A673 (cell line): ENCODE data around the gene PGAP2. TPM values are rescaled to one million over a fixed set of nuclear protein-coding genes. Genes with fewer than 3 reads are reported as not detected.

Source experiments
- BruUV-seq: library from RNA; stranded (reverse); fragments of 400-500 nt; replicated peaks from 2 replicates; lab custom pipeline; 2021; lab: Mats Ljungman, UMichigan
- CTCF ChIA-PET: fragments of 300-600 bp; sonication (Branson Sonifier 250); formaldehyde crosslinking; loops from one replicate; lab custom pipeline; 2022; ENCODE audit warnings: antibody characterized with exemption; lab: Charles Lee
- POLR2A ChIA-PET: fragments of 300-600 bp; sonication (Branson Sonifier 250); formaldehyde crosslinking; loops from one replicate; lab custom pipeline; 2022; ENCODE audit warnings: antibody characterized with exemption; ENCODE audit not compliant: low non-redundant PET; lab: Charles Lee
- DNase-seq: peaks from one replicate; pipeline ENCODE4 v3.0.0-alpha.2; 2015; ENCODE audit warnings: low spot score
- H3K27ac ChIP-seq: fragments of 200-600 bp; sonication (generic); 2 replicates; pipeline ENCODE4 v1.5.1; 2016; ENCODE audit warnings: mixed run types, low read depth, mild to moderate bottlenecking, mixed read lengths, antibody characterized with exemption, low read length; ENCODE audit not compliant: poor library complexity, severe bottlenecking
- H3K27me3 ChIP-seq: fragments of 200-600 bp; sonication (generic); replicated peaks from 2 replicates; pipeline ENCODE4 v1.6.1; 2017; ENCODE audit warnings: mixed run types, low read depth, mild to moderate bottlenecking, mixed read lengths, antibody characterized with exemption, low read length; ENCODE audit not compliant: insufficient read depth, poor library complexity
- H3K36me3 ChIP-seq: fragments of 200-600 bp; sonication (generic); 2 replicates; pipeline ENCODE4 v1.6.1; 2016; ENCODE audit warnings: mixed run types, mild to moderate bottlenecking, mixed read lengths, antibody characterized with exemption, low read length; ENCODE audit not compliant: insufficient read depth, poor library complexity, severe bottlenecking
- H3K4me1 ChIP-seq: fragments of 200-600 bp; sonication (generic); 2 replicates; pipeline ENCODE4 v1.6.1; 2017; ENCODE audit warnings: mixed run types, mild to moderate bottlenecking, mixed read lengths, antibody characterized with exemption, low read length; ENCODE audit not compliant: insufficient read depth, poor library complexity, severe bottlenecking
- H3K4me3 ChIP-seq: fragments of 200-600 bp; sonication (generic); 2 replicates; pipeline ENCODE4 v1.5.1; 2016; ENCODE audit warnings: low read depth, mixed run types, mild to moderate bottlenecking, mixed read lengths, low read length; ENCODE audit not compliant: poor library complexity, severe bottlenecking
- H3K9me3 ChIP-seq: fragments of 200-600 bp; sonication (generic); 2 replicates; pipeline ENCODE4 v1.6.1; 2016; ENCODE audit warnings: mixed run types, low read depth, mild to moderate bottlenecking, mixed read lengths, antibody characterized with exemption, low read length; ENCODE audit not compliant: poor library complexity, severe bottlenecking
- CTCF ChIP-seq: fragments of 300-800, 200-600 bp; sonication (generic); conservative IDR thresholded peaks from 2 replicates; pipeline ENCODE4 v1.5.1; 2017; ENCODE audit warnings: low read depth, mild to moderate bottlenecking, antibody characterized with exemption, low read length, moderate library complexity, mixed read lengths
- EZH2 ChIP-seq: fragments of 200-600 bp; sonication (generic); IDR thresholded peaks from 2 replicates; pipeline ENCODE4 v1.6.1; 2017; ENCODE audit warnings: borderline replicate concordance, low read depth, mild to moderate bottlenecking, mixed read lengths, antibody characterized with exemption, low read length; ENCODE audit not compliant: poor library complexity, severe bottlenecking
- intact Hi-C: fragments of 100-400 bp; cut with micrococcal nuclease; formaldehyde crosslinking; loops from one replicate; pipeline ENCODE4 v1.10.0; 2022; ENCODE audit not compliant: unreplicated experiment
- total RNA-seq: library from RNA; stranded (reverse); gene quantifications from 2 replicates; pipeline ENCODE4 v1.2.3, GENCODE V29; 2021

PGAP2 gene
- total RNA-seq, 1 experiment from 2014 or later, result 16.2 TPM

GRCh38 chr11:3866836-3867208 lies 58.5 kb downstream of the PGAP2 start:
- no peaks in the 10 kb centered on the region for H3K27me3 ChIP-seq
- intact Hi-C loops, result no loop called here
- no peaks in the 10 kb centered on the region for H3K36me3 ChIP-seq
- no peak overlapping the region for H3K27ac ChIP-seq
- TF ChIP-seq EZH2, result no peak
- no peak for TF ChIP-seq CTCF
- no TSS peak for BruUV-seq
- ChIA-PET CTCF (interaction anchor here (0.5 kb wide), 1 partner anchor 12 kb away, joined by 3 read pairs; no protein-coding TSS in a partner anchor), POLR2A (no interaction called here)
- DNase-seq, result no peak
- H3K4me1 ChIP-seq, result no peaks in the 10 kb centered on the region
- H3K9me3 ChIP-seq, result no peaks in the 10 kb centered on the region
- H3K4me3 ChIP-seq, result no peak overlapping the region

- Histone ChIP-seq H3K27me3 (no peaks in the 10 kb centered on the region), H3K27ac (no peak overlapping the region), H3K4me3 (no peak overlapping the region), H3K9me3 (no peaks in the 10 kb centered on the region), H3K36me3 (no peaks in the 10 kb centered on the region), H3K4me1 (no peaks in the 10 kb centered on the region)
- TF ChIP-seq EZH2 (no peak), CTCF (no peak)
- CTCF ChIA-PET, result interaction anchor here (0.5 kb wide), 1 partner anchor 12 kb away, joined by 3 read pairs; no protein-coding TSS in a partner anchor
- POLR2A ChIA-PET, result no interaction called here
- intact Hi-C loops, result no loop called here
- no peak for DNase-seq
- BruUV-seq, result no TSS peak
Observed at GRCh38 chr11:3867209-3868091, 59.1 kb downstream of the PGAP2 start.

- POLR2A ChIA-PET, result no interaction called here
- intact Hi-C loops, result no loop called here
Observed at GRCh38 chr11:3873712-3874349, 65.5 kb downstream of the PGAP2 start.

More at GRCh38 chr11:3873712-3874349, 65.5 kb downstream of the PGAP2 start:
- H3K4me3 ChIP-seq, result no peak overlapping the region
- no peaks in the 10 kb centered on the region for H3K36me3 ChIP-seq
- peaks cover 3% of the 10 kb centered on the region for H3K4me1 ChIP-seq
- no TSS peak for BruUV-seq
- H3K27me3 ChIP-seq, result no peaks in the 10 kb centered on the region
- no peaks in the 10 kb centered on the region for H3K9me3 ChIP-seq
- CTCF ChIA-PET, result no interaction called here
- DNase-seq, result peak; percentile 36
- H3K27ac ChIP-seq, result no peak overlapping the region
- TF ChIP-seq EZH2 (no peak), CTCF (no peak)

Other genes with a start within 250 kb of the PGAP2 start
- not detected in 2 replicates for gene ART5, start 166.6 kb upstream of the PGAP2 start, total RNA-seq
- gene ART1, start 163.4 kb upstream of the PGAP2 start, total RNA-seq, result not detected in 2 replicates
- 1.6 and 2.1 TPM in 2 replicates for gene CHRNA10, start 137.2 kb upstream of the PGAP2 start, total RNA-seq
- 74.8 and 82.4 TPM in 2 replicates for gene NUP98, start 11.0 kb upstream of the PGAP2 start, total RNA-seq
- gene RHOG, start 32.4 kb downstream of the PGAP2 start, total RNA-seq, result 27.6 and 33.9 TPM in 2 replicates
- gene STIM1, start 47.1 kb downstream of the PGAP2 start, total RNA-seq, result 14.2 and 18.6 TPM in 2 replicates